SH-SY5Y (cell line): Measurements from ENCODE around the gene FTL.

Source experiments
- GATA2 ChIP-seq: IDR thresholded peaks from 2 replicates; pipeline ENCODE4 v1.6.1; 2011; ENCODE audit warnings: mild to moderate bottlenecking, low read depth, low read length
- GATA3 ChIP-seq: IDR thresholded peaks from 2 replicates; pipeline ENCODE4 v1.6.1; 2011; ENCODE audit warnings: low read depth, mild to moderate bottlenecking, low read length, moderate library complexity

- no peak for TF ChIP-seq GATA3
- TF ChIP-seq GATA2, result no peak
Observed at GRCh38 chr19:48935864-48936263, 29.2 kb upstream of the FTL start.
